H1 (cell line): Measurements from ENCODE around the gene ASPDH. TPM values are rescaled to one million over a fixed set of nuclear protein-coding genes. Genes with fewer than 3 reads are reported as not detected.

Experiments used
- GABPA ChIP-seq: IDR thresholded peaks from 2 replicates; pipeline ENCODE4 v1.6.1; 2011; ENCODE audit warnings: mild to moderate bottlenecking, low read length, moderate library complexity, borderline replicate concordance; ENCODE audit not compliant: insufficient read depth
- SUZ12 ChIP-seq: fragments of 200-600 bp; sonication (generic); IDR thresholded peaks from 2 replicates; pipeline ENCODE4 v1.6.1; 2012; ENCODE audit warnings: mild to moderate bottlenecking, inconsistent platforms, low read length, moderate library complexity, mixed read lengths
- polyA plus RNA-seq, 7 experiments: library from polyadenylated mRNA; depleted of rRNA in 3 of 7; stranded (reverse) in 5 of 7; unstranded in 2 of 7; fragments of >200 nt in 5 of 7; fragments of 200-250 nt in 2 of 7; gene quantifications; 1 replicate in 5 of 7; 2 replicates in 1 of 7; 4 replicates in 1 of 7; pipeline versions ENCODE4 v1.2.1 to v1.2.3, GENCODE V29; 2011 to 2013; ENCODE audit warnings: missing spikeins in 2 of 7, mixed read lengths in 2 of 7
- total RNA-seq: library from RNA; stranded (reverse); fragmentation: NEBNext Ultra II Directional; extraction: Animal tissue kit (Norgen Biotek cat#: 25700); gene quantifications from 2 replicates; pipeline ENCODE4 v1.2.1, GENCODE V29; 2021
- TF ChIP-seq, protein P1 (sequence below): IDR thresholded peaks from 2 replicates; pipeline ENCODE4 v1.6.1; 2011; ENCODE audit warnings: low read length, improper control_type of control experiment

Gene ASPDH
- total and polyA plus RNA-seq, 2 of the 8 experiments (the other 6 are each of a cell fraction or from before 2014, with no cell fraction given): not detected

DNA sequence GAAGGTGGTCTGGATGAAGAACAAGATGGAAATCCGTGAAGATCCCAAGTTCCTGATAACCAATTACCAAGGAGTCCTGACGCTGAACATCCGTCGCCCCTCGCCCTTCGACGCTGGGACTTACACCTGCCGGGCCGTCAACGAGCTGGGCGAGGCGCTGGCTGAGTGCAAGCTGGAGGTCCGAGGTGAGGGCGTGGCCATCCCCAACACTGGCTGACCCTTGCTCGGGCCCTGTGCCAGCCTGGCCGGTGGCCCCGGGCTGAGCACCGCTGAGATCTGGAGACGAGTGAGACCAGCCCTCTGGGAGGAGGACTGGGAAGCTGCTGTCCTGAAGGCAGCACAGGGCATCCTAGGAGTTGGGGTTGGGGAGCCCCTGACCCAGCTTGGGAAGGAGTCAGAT is 49.4 kb downstream of the ASPDH start (continued):
- TF ChIP-seq, protein P1, sequence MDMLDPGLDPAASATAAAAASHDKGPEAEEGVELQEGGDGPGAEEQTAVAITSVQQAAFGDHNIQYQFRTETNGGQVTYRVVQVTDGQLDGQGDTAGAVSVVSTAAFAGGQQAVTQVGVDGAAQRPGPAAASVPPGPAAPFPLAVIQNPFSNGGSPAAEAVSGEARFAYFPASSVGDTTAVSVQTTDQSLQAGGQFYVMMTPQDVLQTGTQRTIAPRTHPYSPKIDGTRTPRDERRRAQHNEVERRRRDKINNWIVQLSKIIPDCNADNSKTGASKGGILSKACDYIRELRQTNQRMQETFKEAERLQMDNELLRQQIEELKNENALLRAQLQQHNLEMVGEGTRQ: no peak
- TF ChIP-seq SUZ12 (no peak), GABPA (no peak)
